Measurements from ENCODE around the gene ELOVL3.

Gene ELOVL3

GRCh38 chr10:102226542-102226870 lies 407 bp downstream of the ELOVL3 start:
- in situ Hi-C loops (cut with MboI; ENCODE audit: low sequenced_read_pairs) = loop anchor here (25.0 kb wide), 1 partner anchor 361 kb away; no protein-coding TSS in a partner anchor

DNA sequence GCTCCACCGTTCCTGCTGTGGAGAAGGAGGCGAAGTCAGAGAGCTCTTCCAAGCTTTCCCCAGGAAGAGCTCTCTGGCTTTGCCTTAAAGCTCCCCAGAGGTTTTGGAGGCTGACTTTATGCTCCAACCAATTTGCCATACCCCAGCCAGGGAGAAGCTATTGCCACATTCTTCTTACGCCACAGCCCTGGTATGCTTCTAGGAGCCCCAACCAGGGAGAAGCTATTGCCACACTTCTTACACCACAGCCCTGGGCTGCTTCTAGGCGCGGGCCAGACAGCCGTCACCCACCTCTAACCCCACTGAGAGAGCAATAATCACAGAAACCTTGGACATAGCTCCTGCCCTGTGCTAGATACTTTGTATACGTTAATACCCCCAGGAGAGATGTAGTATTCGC lies 951 bp downstream of the ELOVL3 start:
- in situ Hi-C loops (cut with MboI; ENCODE audit: low sequenced_read_pairs) = loop anchor here (25.0 kb wide), 1 partner anchor 360 kb away; no protein-coding TSS in a partner anchor

DNA sequence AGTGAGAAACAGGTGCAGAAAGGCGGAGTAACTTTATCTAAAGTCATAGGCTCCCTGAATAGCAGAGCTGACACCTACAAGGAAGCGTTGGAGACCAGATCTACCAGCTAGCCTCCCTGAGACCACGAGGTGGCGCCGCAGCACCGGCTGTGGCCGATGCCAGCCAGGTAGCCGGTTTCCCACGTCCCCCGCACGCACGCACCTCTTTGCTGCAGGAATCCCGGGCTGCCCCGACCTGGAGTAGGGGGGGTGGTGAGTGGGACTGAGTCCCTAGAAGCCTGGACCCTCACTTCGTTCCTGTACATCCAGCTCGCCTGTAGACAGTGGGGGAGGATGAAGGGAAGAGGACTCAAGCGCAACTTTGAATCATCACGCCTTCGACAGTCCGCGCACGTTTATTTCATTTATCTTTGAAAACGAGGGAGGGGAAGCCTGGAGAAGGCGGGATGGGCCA lies 3.7 kb downstream of the ELOVL3 start:
- in situ Hi-C loops (cut with MboI; ENCODE audit: low sequenced_read_pairs) = loop anchor here (10.0 to 25.0 kb wide), 2 partner anchors 125 to 357 kb away; no protein-coding TSS in a partner anchor

DNA sequence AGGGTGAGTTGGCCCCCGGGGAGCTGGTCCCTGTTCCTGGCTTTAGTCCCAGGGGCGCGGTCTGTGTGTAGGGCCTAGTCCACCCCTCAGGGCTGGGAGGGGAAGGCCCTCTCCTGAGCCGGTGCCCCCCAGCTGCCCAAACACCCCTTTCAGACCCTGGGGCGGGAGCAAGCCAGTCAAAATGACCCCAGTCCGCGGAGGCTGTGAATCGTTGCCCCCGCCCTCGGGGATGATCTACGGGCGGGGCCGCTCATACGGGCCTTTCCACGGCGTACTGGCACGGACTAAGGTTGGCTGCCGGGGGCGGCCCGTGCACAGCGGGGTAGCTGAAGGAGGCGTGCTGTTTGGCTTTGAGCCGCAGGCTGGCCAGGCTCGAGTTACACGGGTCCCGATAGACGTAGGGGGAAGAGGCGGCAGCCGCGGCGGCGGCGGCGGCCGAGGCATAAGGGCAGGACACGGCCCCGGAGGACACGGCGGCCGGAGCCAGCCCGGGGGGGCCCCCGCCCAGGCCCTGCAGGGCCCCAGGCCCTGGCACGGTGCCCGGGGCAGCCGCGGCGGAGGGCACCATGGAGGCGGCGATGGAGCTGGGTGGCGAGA lies 4.3 kb downstream of the ELOVL3 start:
- in situ Hi-C loops (cut with MboI; ENCODE audit: low sequenced_read_pairs) = loop anchor here (10.0 to 25.0 kb wide), 2 partner anchors 124 to 357 kb away; no protein-coding TSS in a partner anchor

DNA sequence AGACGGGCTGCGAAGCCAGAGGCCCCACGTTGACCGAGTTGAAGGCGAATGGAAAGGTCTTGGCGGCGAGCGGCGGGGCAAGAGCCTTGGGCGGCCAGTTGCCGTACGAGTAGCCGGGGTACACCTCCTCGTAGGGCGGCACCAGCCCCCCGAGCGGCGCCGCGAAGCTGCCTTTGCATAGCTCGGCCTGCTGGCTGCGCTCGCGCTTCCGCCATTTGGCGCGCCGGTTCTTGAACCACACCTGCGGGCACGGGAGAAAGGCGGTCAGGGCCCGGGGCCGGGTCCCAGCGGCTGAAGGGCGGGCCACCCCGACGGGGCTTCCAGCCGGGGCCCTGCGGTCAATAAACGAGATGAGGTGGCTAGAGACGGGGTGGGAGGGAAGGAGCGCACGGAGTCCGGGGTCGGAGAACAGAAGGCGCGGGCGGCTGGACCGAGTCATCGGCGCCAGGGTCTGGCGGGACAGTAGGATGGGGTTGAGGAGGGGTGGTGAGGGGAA lies 4.8 kb downstream of the ELOVL3 start:
- in situ Hi-C loops (cut with MboI; ENCODE audit: low sequenced_read_pairs) = loop anchor here (10.0 to 25.0 kb wide), 2 partner anchors 124 to 356 kb away; no protein-coding TSS in a partner anchor

GRCh38 chr10:102231357-102232318 lies 5.5 kb downstream of the ELOVL3 start:
- in situ Hi-C loops (cut with MboI; ENCODE audit: low sequenced_read_pairs) = loop anchor here (10.0 to 25.0 kb wide), 2 partner anchors 123 to 356 kb away; no protein-coding TSS in a partner anchor

GRCh38 chr10:102233997-102234396 lies 7.9 kb downstream of the ELOVL3 start:
- in situ Hi-C loops (cut with MboI; ENCODE audit: low sequenced_read_pairs) = loop anchor here (10.0 to 25.0 kb wide), 2 partner anchors 121 to 353 kb away; no protein-coding TSS in a partner anchor

DNA sequence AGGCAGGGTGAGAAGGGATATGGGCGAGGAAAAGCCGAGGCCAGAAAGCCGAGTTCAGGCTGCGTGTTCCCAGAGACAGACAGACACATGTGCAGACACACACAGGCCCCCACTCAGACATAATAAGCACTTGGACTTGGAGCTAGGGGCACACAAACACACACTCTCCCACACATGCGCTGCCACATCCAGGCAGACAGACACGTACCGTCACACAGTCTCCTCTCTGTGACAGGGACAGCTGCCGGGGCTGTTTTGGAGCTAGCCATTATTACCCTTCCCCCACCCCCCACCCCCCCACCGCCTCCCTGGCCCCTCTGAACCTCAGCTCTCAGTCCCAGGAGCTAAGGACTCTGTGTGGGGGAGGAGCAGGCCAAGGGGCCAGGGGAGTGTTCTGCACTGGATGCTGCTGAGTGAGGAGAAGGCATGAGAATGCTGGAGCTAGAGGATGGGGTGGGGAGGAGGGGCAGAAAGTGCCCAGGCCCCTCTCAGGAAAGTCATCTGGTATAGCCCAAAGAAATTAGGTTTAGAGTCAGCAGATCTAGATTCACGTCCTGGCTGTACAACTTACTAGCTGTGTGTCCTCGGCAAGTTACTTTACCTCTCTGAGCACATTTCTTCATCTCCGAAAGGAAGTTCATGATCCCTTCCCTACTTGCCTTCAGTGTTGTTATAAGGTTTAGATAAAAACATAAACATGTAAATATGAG lies 8.9 kb downstream of the ELOVL3 start:
- in situ Hi-C loops (cut with MboI; ENCODE audit: low sequenced_read_pairs) = loop anchor here (10.0 to 25.0 kb wide), 2 partner anchors 120 to 352 kb away; no protein-coding TSS in a partner anchor

DNA sequence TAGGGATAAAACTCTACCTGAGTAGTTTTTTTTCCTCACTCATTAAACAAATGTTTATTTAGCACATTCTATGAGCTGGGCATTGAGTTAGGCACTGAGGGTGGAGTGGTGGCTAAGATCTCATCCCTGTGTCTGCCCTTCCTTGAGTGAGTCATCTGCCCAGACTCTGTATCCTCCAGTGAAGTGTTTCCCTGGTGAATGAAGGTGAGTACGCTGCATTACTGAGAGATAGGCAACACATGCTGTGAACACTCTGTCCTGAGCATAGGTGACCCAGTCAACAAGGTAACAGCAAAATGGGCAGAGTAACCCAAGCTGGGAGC lies 9.5 kb downstream of the ELOVL3 start:
- in situ Hi-C loops (cut with MboI; ENCODE audit: low sequenced_read_pairs) = loop anchor here (10.0 to 25.0 kb wide), 2 partner anchors 119 to 352 kb away; no protein-coding TSS in a partner anchor

DNA sequence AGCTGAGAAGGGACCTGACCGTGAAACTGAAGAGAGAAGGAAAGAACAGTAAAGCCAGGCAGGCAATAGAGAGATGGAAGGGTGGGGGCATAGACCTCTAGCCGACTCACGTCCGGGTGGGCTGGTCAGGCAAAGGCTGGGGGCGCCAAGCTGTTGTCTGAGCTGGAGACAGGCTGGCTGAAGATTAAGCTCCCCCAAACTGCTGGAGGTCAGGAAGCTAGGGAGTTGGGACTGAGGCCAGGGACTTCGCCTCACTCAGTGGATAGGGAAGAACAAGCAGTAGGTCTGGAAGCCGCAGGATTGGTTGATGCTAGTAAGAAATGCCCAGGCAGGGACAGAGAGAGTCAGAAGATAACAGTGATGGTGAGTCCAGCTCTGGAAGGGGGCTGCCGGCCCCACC lies 9.9 kb downstream of the ELOVL3 start:
- in situ Hi-C loops (cut with MboI; ENCODE audit: low sequenced_read_pairs) = loop anchor here (10.0 to 25.0 kb wide), 2 partner anchors 119 to 351 kb away; no protein-coding TSS in a partner anchor

GRCh38 chr10:102237711-102238252 lies 11.7 kb downstream of the ELOVL3 start:
- in situ Hi-C loops (cut with MboI; ENCODE audit: low sequenced_read_pairs) = loop anchor here (10.0 to 25.0 kb wide), 2 partner anchors 117 to 350 kb away; no protein-coding TSS in a partner anchor

- in situ Hi-C loops (cut with MboI; ENCODE audit: low sequenced_read_pairs) = loop anchor here (25.0 kb wide), 1 partner anchor 347 kb away; no protein-coding TSS in a partner anchor
Observed at GRCh38 chr10:102240467-102241031, 14.4 kb downstream of the ELOVL3 start.

GRCh38 chr10:102241032-102241443 lies 14.9 kb downstream of the ELOVL3 start:
- in situ Hi-C loops (cut with MboI; ENCODE audit: low sequenced_read_pairs) = loop anchor here (25.0 kb wide), 1 partner anchor 346 kb away; no protein-coding TSS in a partner anchor

DNA sequence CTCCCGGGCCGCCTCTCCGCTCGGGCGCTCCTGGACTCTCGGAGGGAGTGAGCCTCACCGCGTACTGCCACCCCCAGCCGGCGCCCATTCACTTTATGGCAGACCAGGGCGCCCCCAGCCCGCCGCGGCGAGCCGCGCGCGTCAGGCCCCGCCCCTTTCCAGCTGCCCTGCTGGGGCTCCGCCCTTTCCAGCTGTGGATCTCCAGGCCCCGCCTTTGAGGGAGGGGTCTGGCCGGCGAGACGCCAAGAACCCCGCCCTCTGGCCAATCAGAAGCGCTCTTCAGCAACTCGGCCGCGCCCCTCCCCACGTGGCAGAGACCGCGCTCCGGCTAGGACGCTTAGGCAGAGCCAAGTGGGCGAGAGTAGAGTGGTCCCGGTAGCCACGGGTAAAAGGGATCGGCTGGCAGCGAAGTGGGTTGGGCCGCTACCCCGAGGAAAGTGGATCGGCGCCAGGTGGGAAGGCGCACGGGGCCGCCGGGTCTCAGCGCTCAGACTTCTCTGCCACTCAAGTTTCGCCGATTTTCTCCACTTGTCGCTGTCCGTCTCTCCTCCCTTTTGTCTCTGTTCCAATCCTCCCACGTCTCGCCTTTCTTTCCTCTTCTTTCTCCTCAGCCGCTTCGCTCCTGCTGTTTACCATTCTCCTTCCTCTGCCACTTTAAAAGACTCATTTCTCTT lies 15.5 kb downstream of the ELOVL3 start, which contains the start of gene PITX3:
Gene PITX3 (minus strand): TSS at position 69 of the 674 bp plus-strand sequence. CDS start 9,432 bp downstream, outside the sequence.
- in situ Hi-C loops (cut with MboI; ENCODE audit: low sequenced_read_pairs) = loop anchor here (25.0 kb wide), 1 partner anchor 346 kb away; no protein-coding TSS in a partner anchor

- in situ Hi-C loops (cut with MboI; ENCODE audit: low sequenced_read_pairs) = loop anchor here (25.0 kb wide), 1 partner anchor 345 kb away; no protein-coding TSS in a partner anchor
Observed at GRCh38 chr10:102242118-102242485, 16.0 kb downstream of the ELOVL3 start.

DNA sequence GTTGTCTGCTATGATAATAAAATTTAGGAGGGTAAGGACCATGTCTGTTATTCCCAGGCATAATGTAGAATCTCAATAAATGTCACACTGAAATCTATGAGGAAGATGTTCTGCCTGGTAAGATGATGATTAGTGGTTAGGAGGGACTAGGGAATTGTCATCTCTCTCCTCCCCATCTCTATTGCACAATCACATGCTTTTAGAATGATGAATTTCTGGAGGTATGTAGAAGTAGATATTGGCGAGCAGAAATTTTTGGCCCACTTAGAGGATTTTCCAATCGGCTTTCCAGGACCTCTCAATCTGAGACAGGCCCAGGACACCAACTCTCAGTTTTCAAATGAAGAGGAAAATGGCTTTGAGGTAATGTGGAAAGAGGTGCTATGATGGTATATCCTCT lies 17.2 kb downstream of the ELOVL3 start:
- in situ Hi-C loops (cut with MboI; ENCODE audit: low sequenced_read_pairs) = loop anchor here (25.0 kb wide), 1 partner anchor 344 kb away; no protein-coding TSS in a partner anchor

DNA sequence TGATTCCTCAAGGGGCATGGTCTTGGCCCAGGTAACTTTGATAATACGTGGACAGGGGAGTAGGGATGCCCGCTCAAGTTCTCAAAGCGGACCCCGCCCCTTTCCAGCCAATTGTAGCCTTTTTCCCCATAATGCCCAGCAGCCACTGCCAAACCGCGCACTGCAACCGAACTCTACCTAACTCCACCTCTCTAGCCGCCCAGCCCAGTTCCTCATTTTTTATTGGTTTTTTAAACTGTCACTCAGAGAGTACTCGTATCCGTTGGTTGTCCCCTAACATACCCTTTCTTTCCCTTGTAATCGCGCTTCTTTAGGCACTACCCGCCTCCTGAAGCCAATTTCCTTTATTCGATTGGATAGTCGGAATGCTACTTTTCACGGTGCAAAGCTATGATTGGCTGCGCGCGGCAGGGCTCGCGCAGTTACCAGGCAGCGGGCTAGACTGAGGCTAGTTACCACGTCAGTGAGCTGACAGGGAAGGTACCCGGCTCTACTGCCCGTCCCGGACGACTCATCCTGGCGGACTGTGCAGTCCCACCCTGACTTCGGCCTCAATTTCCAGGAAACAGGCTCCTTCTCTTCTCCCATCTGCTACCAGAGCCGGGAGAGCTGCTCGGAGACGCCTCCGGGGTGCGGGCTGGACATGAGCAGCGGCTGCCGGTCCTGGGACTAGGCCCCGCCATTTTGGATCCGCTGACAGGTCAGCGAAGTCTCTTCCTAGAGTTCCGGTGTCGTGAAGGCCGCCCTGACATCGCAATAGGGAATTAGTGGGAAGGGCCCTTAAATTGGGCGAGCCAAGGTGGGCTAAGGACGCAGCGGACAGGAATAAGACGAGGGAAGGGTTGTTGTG lies 19.2 kb downstream of the ELOVL3 start, which contains the start of gene GBF1:
Gene GBF1 (plus strand): TSS at position 451 of the 850 bp plus-strand sequence. CDS start 13,407 bp downstream, outside the sequence.
- in situ Hi-C loops (cut with MboI; ENCODE audit: low sequenced_read_pairs) = loop anchor here (25.0 kb wide), 1 partner anchor 342 kb away; no protein-coding TSS in a partner anchor

GRCh38 chr10:102245932-102246251 lies 19.8 kb downstream of the ELOVL3 start:
- in situ Hi-C loops (cut with MboI; ENCODE audit: low sequenced_read_pairs) = loop anchor here (25.0 kb wide), 1 partner anchor 341 kb away; no protein-coding TSS in a partner anchor
